HEK293 (cell line): Measurements from ENCODE around the gene PAK5.

Experiments
- CTCF ChIA-PET: fragments of 350-600 bp; formaldehyde crosslinking; extraction: SDS; loops from one replicate; lab custom pipeline; 2021; ENCODE audit warnings: antibody characterized with exemption; lab: Yijun Ruan, JAX
- POLR2A ChIA-PET: fragments of 300-600 bp; formaldehyde crosslinking; extraction: SDS; loops from one replicate; lab custom pipeline; 2020; ENCODE audit warnings: antibody characterized with exemption, inconsistent platforms; lab: Yijun Ruan, JAX
- H3K27ac ChIP-seq: fragments of 200-500 bp; sonication (Bioruptor generic); 2 replicates; pipeline ENCODE4 v1.5.1; 2014; ENCODE audit warnings: low read depth, low read length, control low read depth, inconsistent platforms; ENCODE audit errors: extremely low read depth
- H3K36me3 ChIP-seq, 2 experiments: fragments of 200-500 bp in 1 of 2; sonication (Bioruptor generic) in 1 of 2; 1 replicate in 1 of 2; 2 replicates in 1 of 2; pipeline ENCODE4 v1.5.1; 2014 to 2017; ENCODE audit warnings: inconsistent platforms in 2 of 2, low read length in 2 of 2; ENCODE audit not compliant: control insufficient read depth in 2 of 2, insufficient read depth in 1 of 2
- H3K4me1 ChIP-seq: fragments of 200-500 bp; sonication (Bioruptor generic); 2 replicates; pipeline ENCODE4 v1.5.1; 2014; ENCODE audit warnings: mild to moderate bottlenecking, low read length, inconsistent platforms; ENCODE audit not compliant: control insufficient read depth, insufficient read depth
- H3K4me3 ChIP-seq: 2 replicates; pipeline ENCODE4 v1.5.1; 2011; ENCODE audit warnings: low read depth, mild to moderate bottlenecking, control low read depth, low read length, moderate library complexity
- H3K9me3 ChIP-seq: fragments of 200-500 bp; sonication (Bioruptor generic); 2 replicates; pipeline ENCODE4 v1.5.1; 2014; ENCODE audit warnings: low read depth, low read length, inconsistent platforms; ENCODE audit not compliant: control insufficient read depth, insufficient read depth
- BCL11A ChIP-seq: fragments of 450-650 bp; formaldehyde crosslinking; IDR thresholded peaks from 2 replicates; pipeline ENCODE4 v1.5.1; 2016; ENCODE audit warnings: low read depth, missing biosample characterization, missing genetic modification characterization
- CTCF ChIP-seq: fragments of 450-650 bp; formaldehyde crosslinking; IDR thresholded peaks from 2 replicates; pipeline ENCODE4 v1.5.1; 2016; ENCODE audit warnings: missing biosample characterization, missing genetic modification characterization
- KLF7 ChIP-seq: fragments of 450-650 bp; formaldehyde crosslinking; IDR thresholded peaks from 2 replicates; pipeline ENCODE4 v1.5.1; 2016; ENCODE audit warnings: missing biosample characterization, missing genetic modification characterization, borderline replicate concordance
- MEIS1 ChIP-seq: sonication (generic); formaldehyde crosslinking; IDR thresholded peaks from 2 replicates; pipeline ENCODE4 v1.8.1; 2022; ENCODE audit warnings: missing genetic modification reagents, mild to moderate bottlenecking, borderline replicate concordance
- SP7 ChIP-seq: fragments of 450-650 bp; formaldehyde crosslinking; IDR thresholded peaks from 2 replicates; pipeline ENCODE4 v1.5.1; 2016; ENCODE audit warnings: missing biosample characterization, missing genetic modification characterization
- ZBTB26 ChIP-seq: fragments of 450-650 bp; formaldehyde crosslinking; optimal IDR thresholded peaks from 2 replicates; pipeline ENCODE3; 2016; ENCODE audit warnings: missing biosample characterization, mild to moderate bottlenecking, missing genetic modification characterization
- ZEB2 ChIP-seq: fragments of 450-650 bp; formaldehyde crosslinking; IDR thresholded peaks from 2 replicates; pipeline ENCODE4 v1.5.1; 2016; ENCODE audit warnings: missing biosample characterization, missing genetic modification characterization
- ZFP69B ChIP-seq: fragments of 450-650 bp; formaldehyde crosslinking; IDR thresholded peaks from 2 replicates; pipeline ENCODE4 v1.5.1; 2016; ENCODE audit warnings: missing biosample characterization, missing genetic modification characterization
- ZNF114 ChIP-seq: fragments of 450-650 bp; formaldehyde crosslinking; IDR thresholded peaks from 2 replicates; pipeline ENCODE4 v1.5.0; 2017; ENCODE audit warnings: missing biosample characterization, missing genetic modification characterization
- ZNF148 ChIP-seq: fragments of 450-650 bp; formaldehyde crosslinking; IDR thresholded peaks from 2 replicates; pipeline ENCODE4 v1.5.0; 2017; ENCODE audit warnings: missing biosample characterization, missing genetic modification characterization, borderline replicate concordance
- ZNF341 ChIP-seq: fragments of 450-650 bp; formaldehyde crosslinking; IDR thresholded peaks from 2 replicates; pipeline ENCODE4; 2016; ENCODE audit warnings: low read depth, missing biosample characterization, missing genetic modification characterization
- ZNF398 ChIP-seq: fragments of 450-650 bp; formaldehyde crosslinking; IDR thresholded peaks from 2 replicates; pipeline ENCODE4 v1.5.1; 2017; ENCODE audit warnings: missing biosample characterization, missing genetic modification characterization
- ZNF529 ChIP-seq: fragments of 450-650 bp; formaldehyde crosslinking; IDR thresholded peaks from 2 replicates; pipeline ENCODE4 v1.5.1; 2017; ENCODE audit warnings: missing genetic modification characterization, missing biosample characterization; ENCODE audit not compliant: insufficient replicate concordance
- ZNF544 ChIP-seq: fragments of 450-650 bp; formaldehyde crosslinking; IDR thresholded peaks from 2 replicates; pipeline ENCODE4 v1.5.0; 2017; ENCODE audit warnings: missing biosample characterization, missing genetic modification characterization
- ZNF560 ChIP-seq: fragments of 450-650 bp; formaldehyde crosslinking; IDR thresholded peaks from 2 replicates; pipeline ENCODE4 v1.5.1; 2017; ENCODE audit warnings: missing biosample characterization, missing genetic modification characterization, borderline replicate concordance
- ZNF610 ChIP-seq: fragments of 450-650 bp; formaldehyde crosslinking; IDR thresholded peaks from 2 replicates; pipeline ENCODE4 v1.5.1; 2016; ENCODE audit warnings: missing biosample characterization, missing genetic modification characterization, borderline replicate concordance
- ZNF654 ChIP-seq: fragments of 450-650 bp; formaldehyde crosslinking; IDR thresholded peaks from 2 replicates; pipeline ENCODE4 v1.5.1; 2016; ENCODE audit warnings: low read depth, missing biosample characterization, missing genetic modification characterization
- ZNF768 ChIP-seq: fragments of 450-650 bp; formaldehyde crosslinking; IDR thresholded peaks from 2 replicates; pipeline ENCODE4 v1.5.1; 2018; ENCODE audit warnings: missing biosample characterization, mild to moderate bottlenecking, missing genetic modification characterization
- ZNF792 ChIP-seq: fragments of 450-650 bp; formaldehyde crosslinking; IDR thresholded peaks from 2 replicates; pipeline ENCODE4 v1.5.1; 2016; ENCODE audit warnings: missing biosample characterization, missing genetic modification characterization

PAK5 gene

GRCh38 chr20:9616833-9617461 lies 221.9 kb downstream of the PAK5 start:
- Histone ChIP-seq H3K36me3 (no peaks in the 10 kb centered on the region), H3K27ac (no peak overlapping the region), H3K4me3 (no peak overlapping the region), H3K4me1 (no peaks in the 10 kb centered on the region), H3K9me3 (no peaks in the 10 kb centered on the region)
- 0 out of 2 replicates have a peak, but pooled peaks have one; percentile 10 for TF ChIP-seq CTCF
- TF ChIP-seq ZNF654 (tag by site-specific recombination): peak; percentile 88
- no peak for TF ChIP-seq MEIS1 (CRISPR knock-in tag)
- CTCF ChIA-PET: interaction anchor here (0.6 to 5.1 kb wide), 51 partner anchors 11 to 1927 kb away, joined by 3 to 41 read pairs (median 4); no protein-coding TSS in a partner anchor
- POLR2A ChIA-PET: no interaction called here

GRCh38 chr20:9616455-9616805 lies 222.4 kb downstream of the PAK5 start:
- H3K4me1 ChIP-seq: no peaks in the 10 kb centered on the region
- H3K27ac ChIP-seq: no peak overlapping the region
- ChIA-PET POLR2A (no interaction called here), CTCF (interaction anchor here (0.6 to 5.1 kb wide), 32 partner anchors 12 to 1928 kb away, joined by 3 to 41 read pairs (median 4); no protein-coding TSS in a partner anchor)
- no peaks in the 10 kb centered on the region for H3K9me3 ChIP-seq
- TF ChIP-seq ZNF114 (tag by site-specific recombination) (no peak), ZBTB26 (tag by site-specific recombination) (no peak), ZNF544 (tag by site-specific recombination) (no peak), ZNF529 (tag by site-specific recombination) (no peak), KLF7 (tag by site-specific recombination) (no peak), SP7 (no peak), ZNF768 (tag by site-specific recombination) (no peak), ZNF148 (tag by site-specific recombination) (no peak), BCL11A (tag by site-specific recombination) (no peak), ZNF792 (tag by site-specific recombination) (no peak), ZNF560 (no peak), ZEB2 (tag by site-specific recombination) (no peak), ZNF610 (no peak), ZNF398 (tag by site-specific recombination) (no peak), ZFP69B (tag by site-specific recombination) (no peak), ZNF341 (tag by site-specific recombination) (no peak)
- H3K4me3 ChIP-seq: no peak overlapping the region
- H3K36me3 ChIP-seq: no peaks in the 10 kb centered on the region
